Neural cell (in vitro differentiated cells): ENCODE measurements around the gene EYS.

ENCODE experiments used
- EP300 ChIP-seq: fragments of 450-650 bp; conservative IDR thresholded peaks from 2 replicates; pipeline ENCODE4 v1.6.1; 2014; ENCODE audit warnings: antibody characterized with exemption, mild to moderate bottlenecking, moderate library complexity; ENCODE audit not compliant: poor library complexity, severe bottlenecking
- EZH2 ChIP-seq: fragments of 200-600, 300-800 bp; shearing (Covaris generic), sonication (generic); IDR thresholded peaks from 2 replicates; pipeline ENCODE4 v1.6.1; 2014; ENCODE audit warnings: antibody characterized with exemption, low read length, borderline replicate concordance, mild to moderate bottlenecking; ENCODE audit not compliant: insufficient read depth, poor library complexity, severe bottlenecking
- POLR2AphosphoS5 ChIP-seq: IDR thresholded peaks from 2 replicates; pipeline ENCODE4 v1.6.1; 2012
- RAD21 ChIP-seq: fragments of 450-650 bp; conservative IDR thresholded peaks from 2 replicates; pipeline ENCODE4 v1.6.1; 2014; ENCODE audit warnings: antibody characterized with exemption, mild to moderate bottlenecking, moderate library complexity
- SMC3 ChIP-seq: fragments of 450-650 bp; conservative IDR thresholded peaks from 2 replicates; pipeline ENCODE4 v1.6.1; 2014; ENCODE audit warnings: antibody characterized with exemption, mild to moderate bottlenecking, moderate library complexity; ENCODE audit not compliant: poor library complexity
- TAF1 ChIP-seq: IDR thresholded peaks from 2 replicates; pipeline ENCODE4 v1.6.1; 2012; ENCODE audit warnings: low read depth
- TF ChIP-seq, protein P1 (sequence below): fragments of 450-650 bp; IDR thresholded peaks from 2 replicates; pipeline ENCODE4 v1.5.1; 2014; ENCODE audit warnings: antibody characterized with exemption, mild to moderate bottlenecking, moderate library complexity; ENCODE audit not compliant: poor library complexity, severe bottlenecking
- TF ChIP-seq, protein P2 (sequence below): IDR thresholded peaks from 2 replicates; pipeline ENCODE4 v1.6.1; 2012; ENCODE audit warnings: borderline replicate concordance

DNA sequence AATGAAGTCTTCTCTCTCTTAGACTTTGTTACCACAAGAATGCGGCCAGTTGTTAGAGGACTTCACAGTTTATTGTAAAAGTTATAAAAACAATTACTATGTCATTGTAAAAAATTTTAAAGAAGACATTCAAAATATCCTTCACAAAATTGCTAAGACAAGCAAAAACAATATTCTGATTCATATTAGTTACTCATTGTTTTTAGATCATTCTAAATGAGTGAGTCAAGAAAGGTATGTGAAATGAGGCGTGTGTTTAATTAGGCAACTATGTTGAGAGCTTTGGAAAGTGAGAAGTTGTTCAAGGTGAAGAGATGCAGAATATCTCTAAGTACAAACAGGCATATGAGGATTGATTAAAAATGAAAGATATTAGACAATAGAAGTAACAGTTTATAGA lies 875.3 kb downstream of the EYS start:
- TF ChIP-seq, protein P1, sequence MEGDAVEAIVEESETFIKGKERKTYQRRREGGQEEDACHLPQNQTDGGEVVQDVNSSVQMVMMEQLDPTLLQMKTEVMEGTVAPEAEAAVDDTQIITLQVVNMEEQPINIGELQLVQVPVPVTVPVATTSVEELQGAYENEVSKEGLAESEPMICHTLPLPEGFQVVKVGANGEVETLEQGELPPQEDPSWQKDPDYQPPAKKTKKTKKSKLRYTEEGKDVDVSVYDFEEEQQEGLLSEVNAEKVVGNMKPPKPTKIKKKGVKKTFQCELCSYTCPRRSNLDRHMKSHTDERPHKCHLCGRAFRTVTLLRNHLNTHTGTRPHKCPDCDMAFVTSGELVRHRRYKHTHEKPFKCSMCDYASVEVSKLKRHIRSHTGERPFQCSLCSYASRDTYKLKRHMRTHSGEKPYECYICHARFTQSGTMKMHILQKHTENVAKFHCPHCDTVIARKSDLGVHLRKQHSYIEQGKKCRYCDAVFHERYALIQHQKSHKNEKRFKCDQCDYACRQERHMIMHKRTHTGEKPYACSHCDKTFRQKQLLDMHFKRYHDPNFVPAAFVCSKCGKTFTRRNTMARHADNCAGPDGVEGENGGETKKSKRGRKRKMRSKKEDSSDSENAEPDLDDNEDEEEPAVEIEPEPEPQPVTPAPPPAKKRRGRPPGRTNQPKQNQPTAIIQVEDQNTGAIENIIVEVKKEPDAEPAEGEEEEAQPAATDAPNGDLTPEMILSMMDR: no peak
- TF ChIP-seq, protein P2, sequence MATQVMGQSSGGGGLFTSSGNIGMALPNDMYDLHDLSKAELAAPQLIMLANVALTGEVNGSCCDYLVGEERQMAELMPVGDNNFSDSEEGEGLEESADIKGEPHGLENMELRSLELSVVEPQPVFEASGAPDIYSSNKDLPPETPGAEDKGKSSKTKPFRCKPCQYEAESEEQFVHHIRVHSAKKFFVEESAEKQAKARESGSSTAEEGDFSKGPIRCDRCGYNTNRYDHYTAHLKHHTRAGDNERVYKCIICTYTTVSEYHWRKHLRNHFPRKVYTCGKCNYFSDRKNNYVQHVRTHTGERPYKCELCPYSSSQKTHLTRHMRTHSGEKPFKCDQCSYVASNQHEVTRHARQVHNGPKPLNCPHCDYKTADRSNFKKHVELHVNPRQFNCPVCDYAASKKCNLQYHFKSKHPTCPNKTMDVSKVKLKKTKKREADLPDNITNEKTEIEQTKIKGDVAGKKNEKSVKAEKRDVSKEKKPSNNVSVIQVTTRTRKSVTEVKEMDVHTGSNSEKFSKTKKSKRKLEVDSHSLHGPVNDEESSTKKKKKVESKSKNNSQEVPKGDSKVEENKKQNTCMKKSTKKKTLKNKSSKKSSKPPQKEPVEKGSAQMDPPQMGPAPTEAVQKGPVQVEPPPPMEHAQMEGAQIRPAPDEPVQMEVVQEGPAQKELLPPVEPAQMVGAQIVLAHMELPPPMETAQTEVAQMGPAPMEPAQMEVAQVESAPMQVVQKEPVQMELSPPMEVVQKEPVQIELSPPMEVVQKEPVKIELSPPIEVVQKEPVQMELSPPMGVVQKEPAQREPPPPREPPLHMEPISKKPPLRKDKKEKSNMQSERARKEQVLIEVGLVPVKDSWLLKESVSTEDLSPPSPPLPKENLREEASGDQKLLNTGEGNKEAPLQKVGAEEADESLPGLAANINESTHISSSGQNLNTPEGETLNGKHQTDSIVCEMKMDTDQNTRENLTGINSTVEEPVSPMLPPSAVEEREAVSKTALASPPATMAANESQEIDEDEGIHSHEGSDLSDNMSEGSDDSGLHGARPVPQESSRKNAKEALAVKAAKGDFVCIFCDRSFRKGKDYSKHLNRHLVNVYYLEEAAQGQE: no peak
- no peak for TF ChIP-seq EP300
- TF ChIP-seq EZH2: no peak
- TF ChIP-seq SMC3: no peak
- no peak for TF ChIP-seq TAF1
- TF ChIP-seq POLR2AphosphoS5: no peak
- TF ChIP-seq RAD21: no peak
